22Rv1 (cell line): ENCODE measurements around the gene CTBP1.

Source experiments
- ZFX ChIP-seq: fragments of 450-650 bp; IDR thresholded peaks from 2 replicates; pipeline ENCODE4 v1.6.1; 2017; ENCODE audit warnings: antibody characterized with exemption, borderline replicate concordance
- TF ChIP-seq, protein P1 (sequence below): fragments of 450-650 bp; IDR thresholded peaks from 2 replicates; pipeline ENCODE4 v1.5.1; 2017; ENCODE audit warnings: mild to moderate bottlenecking

- TF ChIP-seq, protein P1, sequence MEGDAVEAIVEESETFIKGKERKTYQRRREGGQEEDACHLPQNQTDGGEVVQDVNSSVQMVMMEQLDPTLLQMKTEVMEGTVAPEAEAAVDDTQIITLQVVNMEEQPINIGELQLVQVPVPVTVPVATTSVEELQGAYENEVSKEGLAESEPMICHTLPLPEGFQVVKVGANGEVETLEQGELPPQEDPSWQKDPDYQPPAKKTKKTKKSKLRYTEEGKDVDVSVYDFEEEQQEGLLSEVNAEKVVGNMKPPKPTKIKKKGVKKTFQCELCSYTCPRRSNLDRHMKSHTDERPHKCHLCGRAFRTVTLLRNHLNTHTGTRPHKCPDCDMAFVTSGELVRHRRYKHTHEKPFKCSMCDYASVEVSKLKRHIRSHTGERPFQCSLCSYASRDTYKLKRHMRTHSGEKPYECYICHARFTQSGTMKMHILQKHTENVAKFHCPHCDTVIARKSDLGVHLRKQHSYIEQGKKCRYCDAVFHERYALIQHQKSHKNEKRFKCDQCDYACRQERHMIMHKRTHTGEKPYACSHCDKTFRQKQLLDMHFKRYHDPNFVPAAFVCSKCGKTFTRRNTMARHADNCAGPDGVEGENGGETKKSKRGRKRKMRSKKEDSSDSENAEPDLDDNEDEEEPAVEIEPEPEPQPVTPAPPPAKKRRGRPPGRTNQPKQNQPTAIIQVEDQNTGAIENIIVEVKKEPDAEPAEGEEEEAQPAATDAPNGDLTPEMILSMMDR: no peak
- TF ChIP-seq ZFX: no peak
Observed at GRCh38 chr4:1195109-1195671, 53.7 kb downstream of the CTBP1 start.
